HCT116 (cell line): ENCODE results near the gene COL16A1.

Experiments
- CEBPB ChIP-seq: IDR thresholded peaks from 2 replicates; pipeline ENCODE4 v1.6.1; 2012; ENCODE audit warnings: low read depth
- EZH2 ChIP-seq: fragments of 200-600 bp; sonication (generic); IDR thresholded peaks from 2 replicates; pipeline ENCODE4 v1.6.1; 2017; ENCODE audit warnings: antibody characterized with exemption, mixed run types
- POLR2AphosphoS5 ChIP-seq: IDR thresholded peaks from 2 replicates; pipeline ENCODE4 v1.6.1; 2011; ENCODE audit warnings: mild to moderate bottlenecking, low read depth, low read length, moderate library complexity
- REST ChIP-seq: IDR thresholded peaks from 2 replicates; pipeline ENCODE4 v1.6.1; 2012; ENCODE audit warnings: low read depth
- YY1 ChIP-seq: IDR thresholded peaks from 2 replicates; pipeline ENCODE4 v1.6.1; 2011; ENCODE audit warnings: low read length, low read depth, moderate library complexity, mild to moderate bottlenecking; ENCODE audit not compliant: insufficient replicate concordance; ENCODE audit errors: extremely low read depth
- ZFX ChIP-seq: fragments of 450-650 bp; IDR thresholded peaks from 2 replicates; pipeline ENCODE4 v1.6.1; 2017
- ZNF274 ChIP-seq: fragments of 200-500 bp; sonication (Bioruptor generic); IDR thresholded peaks from 2 replicates; pipeline ENCODE4 v1.6.1; 2014; ENCODE audit warnings: mild to moderate bottlenecking, low read depth, low read length, inconsistent platforms
- TF ChIP-seq, protein P1 (sequence below), 3 experiments: fragments of 200-600 bp in 1 of 3; sonication (generic) in 1 of 3; IDR thresholded peaks in 2 of 3; conservative IDR thresholded peaks in 1 of 3; 2 replicates each; pipeline ENCODE4 v1.5.1; 2012 to 2017; ENCODE audit warnings: low read depth in 2 of 3, low read length in 2 of 3, antibody characterized with exemption in 1 of 3, borderline replicate concordance in 1 of 3, control low read depth in 1 of 3, mild to moderate bottlenecking in 1 of 3, mixed read lengths in 1 of 3, mixed run types in 1 of 3, moderate library complexity in 1 of 3; ENCODE audit not compliant: insufficient read depth in 1 of 3

DNA sequence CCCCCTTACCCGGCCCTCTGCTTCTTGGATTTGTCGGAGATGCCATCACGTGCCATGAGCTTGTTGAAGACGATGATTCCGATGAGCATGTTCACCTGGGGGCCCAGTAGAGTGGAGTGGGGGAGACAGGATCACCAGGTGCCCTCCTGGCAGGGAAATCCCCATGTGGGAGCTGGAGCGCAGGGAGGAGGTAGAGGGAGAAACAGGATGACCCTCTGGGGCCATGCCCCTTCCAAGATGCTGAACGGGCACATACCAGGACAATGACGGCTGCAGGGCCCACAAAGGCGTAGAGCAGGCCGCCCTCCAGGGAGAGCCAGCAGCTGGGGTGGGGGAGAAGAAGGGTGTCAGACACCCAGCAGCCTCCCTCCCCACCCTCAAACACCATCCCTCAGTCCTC lies 31.8 kb upstream of the COL16A1 start:
- TF ChIP-seq CEBPB (no peak), YY1 (no peak), POLR2AphosphoS5 (no peak), REST (no peak), ZFX (no peak), ZNF274 (no peak), EZH2 (no peak)
- TF ChIP-seq, protein P1, sequence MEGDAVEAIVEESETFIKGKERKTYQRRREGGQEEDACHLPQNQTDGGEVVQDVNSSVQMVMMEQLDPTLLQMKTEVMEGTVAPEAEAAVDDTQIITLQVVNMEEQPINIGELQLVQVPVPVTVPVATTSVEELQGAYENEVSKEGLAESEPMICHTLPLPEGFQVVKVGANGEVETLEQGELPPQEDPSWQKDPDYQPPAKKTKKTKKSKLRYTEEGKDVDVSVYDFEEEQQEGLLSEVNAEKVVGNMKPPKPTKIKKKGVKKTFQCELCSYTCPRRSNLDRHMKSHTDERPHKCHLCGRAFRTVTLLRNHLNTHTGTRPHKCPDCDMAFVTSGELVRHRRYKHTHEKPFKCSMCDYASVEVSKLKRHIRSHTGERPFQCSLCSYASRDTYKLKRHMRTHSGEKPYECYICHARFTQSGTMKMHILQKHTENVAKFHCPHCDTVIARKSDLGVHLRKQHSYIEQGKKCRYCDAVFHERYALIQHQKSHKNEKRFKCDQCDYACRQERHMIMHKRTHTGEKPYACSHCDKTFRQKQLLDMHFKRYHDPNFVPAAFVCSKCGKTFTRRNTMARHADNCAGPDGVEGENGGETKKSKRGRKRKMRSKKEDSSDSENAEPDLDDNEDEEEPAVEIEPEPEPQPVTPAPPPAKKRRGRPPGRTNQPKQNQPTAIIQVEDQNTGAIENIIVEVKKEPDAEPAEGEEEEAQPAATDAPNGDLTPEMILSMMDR (IDR thresholded peaks at IDR 0.05 in 2 of 3, conservative IDR thresholded peaks at IDR 0.05 in 1 of 3; ENCODE audit: borderline replicate concordance in 1 of 3, insufficient read depth in 1 of 3, low read depth in 2 of 3, low read length in 2 of 3): no peak
